Activated B cell treated with CpG ODN at 0.5 μM for 24 hours (primary cell): ENCODE results near the gene ARHGAP42. TPM values are rescaled to one million over a fixed set of nuclear protein-coding genes. Genes with fewer than 3 reads are reported as not detected.
"Not testable (repeated sequence)": the region's sequence is repeated elsewhere in the genome, so short reads cannot be mapped to it uniquely, and the experiment has no call there.

Experiments used
- ATAC-seq: fragments of 200-7000 bp; cut with Tn5 transposase; one replicate; pipeline ENCODE4 v1.10.0; 2021; ENCODE audit warnings: low read depth, mild to moderate bottlenecking, moderate library complexity
- CTCF ChIA-PET: fragments of 350-600 bp; sonication (Branson Sonifier 250); formaldehyde crosslinking; loops from one replicate; lab custom pipeline; 2021; ENCODE audit warnings: antibody characterized with exemption; lab: Charles Lee
- POLR2A ChIA-PET: fragments of 350-600 bp; sonication (Branson Sonifier 250); formaldehyde crosslinking; loops from one replicate; lab custom pipeline; 2021; ENCODE audit warnings: antibody characterized with exemption; lab: Charles Lee
- DNase-seq: peaks from one replicate; pipeline ENCODE4 v3.0.0; 2022
- H3K27ac Mint-ChIP-seq: one replicate; pipeline ENCODE4 v1.8.0; 2020; ENCODE audit warnings: mixed read lengths
- H3K27me3 Mint-ChIP-seq: one replicate; pipeline ENCODE4 v1.8.0; 2021; ENCODE audit warnings: mixed read lengths
- H3K36me3 Mint-ChIP-seq: one replicate; pipeline ENCODE4 v1.8.0; 2021; ENCODE audit warnings: low read depth, mixed read lengths
- H3K4me1 Mint-ChIP-seq: one replicate; pipeline ENCODE4 v1.8.0; 2021; ENCODE audit warnings: mixed read lengths
- H3K4me3 Mint-ChIP-seq: one replicate; pipeline ENCODE4 v1.8.0; 2020; ENCODE audit warnings: mild to moderate bottlenecking, mixed read lengths
- H3K9me3 Mint-ChIP-seq: one replicate; pipeline ENCODE4 v1.8.0; 2020; ENCODE audit warnings: mixed read lengths
- intact Hi-C: fragments of 100-400 bp; cut with micrococcal nuclease; formaldehyde crosslinking; loops from one replicate; pipeline ENCODE4 v1.15.1; 2024
- total RNA-seq: library from RNA; stranded (reverse); gene quantifications from 2 replicates; pipeline ENCODE4 v1.2.3, GENCODE V29; 2022
- TF ChIP-seq, protein P1 (sequence below): fragments of 200-600 bp; IDR thresholded peaks from one replicate; pipeline ENCODE4 v1.8.0; 2022; ENCODE audit warnings: antibody characterized with exemption, mild to moderate bottlenecking

ARHGAP42 gene
- total RNA-seq, 1 donor from 2014 or later = 4.9 TPM

DNA sequence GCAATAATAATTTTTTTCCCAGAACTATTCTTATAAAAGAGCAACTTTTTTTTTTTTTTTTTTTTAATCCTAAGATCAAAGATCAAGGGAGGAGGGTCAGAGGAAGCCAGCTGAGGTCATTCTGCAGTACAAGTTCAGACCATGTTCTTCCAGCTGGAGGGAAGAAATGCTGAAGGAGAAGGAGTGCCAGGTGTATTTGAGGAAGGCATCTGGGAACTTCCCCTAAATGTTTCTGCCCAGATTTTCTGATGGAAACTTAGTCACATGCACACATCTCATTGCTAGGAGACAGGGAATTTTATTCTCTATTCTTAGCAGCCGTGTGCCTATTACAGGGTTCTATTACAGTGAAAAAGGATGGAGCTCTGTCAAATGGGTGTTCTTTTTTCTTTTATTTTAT lies 208.4 kb downstream of the ARHGAP42 start:
- ATAC-seq = no peak
- Mint-ChIP-seq H3K27me3 (peaks cover 1% of the 10 kb centered on the region), H3K9me3 (no peaks in the 10 kb centered on the region), H3K36me3 (no peaks in the 10 kb centered on the region), H3K4me1 (no peaks in the 10 kb centered on the region), H3K4me3 (no peak overlapping the region), H3K27ac (no peak overlapping the region)
- TF ChIP-seq, protein P1, sequence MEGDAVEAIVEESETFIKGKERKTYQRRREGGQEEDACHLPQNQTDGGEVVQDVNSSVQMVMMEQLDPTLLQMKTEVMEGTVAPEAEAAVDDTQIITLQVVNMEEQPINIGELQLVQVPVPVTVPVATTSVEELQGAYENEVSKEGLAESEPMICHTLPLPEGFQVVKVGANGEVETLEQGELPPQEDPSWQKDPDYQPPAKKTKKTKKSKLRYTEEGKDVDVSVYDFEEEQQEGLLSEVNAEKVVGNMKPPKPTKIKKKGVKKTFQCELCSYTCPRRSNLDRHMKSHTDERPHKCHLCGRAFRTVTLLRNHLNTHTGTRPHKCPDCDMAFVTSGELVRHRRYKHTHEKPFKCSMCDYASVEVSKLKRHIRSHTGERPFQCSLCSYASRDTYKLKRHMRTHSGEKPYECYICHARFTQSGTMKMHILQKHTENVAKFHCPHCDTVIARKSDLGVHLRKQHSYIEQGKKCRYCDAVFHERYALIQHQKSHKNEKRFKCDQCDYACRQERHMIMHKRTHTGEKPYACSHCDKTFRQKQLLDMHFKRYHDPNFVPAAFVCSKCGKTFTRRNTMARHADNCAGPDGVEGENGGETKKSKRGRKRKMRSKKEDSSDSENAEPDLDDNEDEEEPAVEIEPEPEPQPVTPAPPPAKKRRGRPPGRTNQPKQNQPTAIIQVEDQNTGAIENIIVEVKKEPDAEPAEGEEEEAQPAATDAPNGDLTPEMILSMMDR = no peak
- intact Hi-C loops = no loop called here
- ChIA-PET POLR2A (no interaction called here), CTCF (interaction anchor here (0.7 kb wide), 1 partner anchor 37 kb away, joined by 4 read pairs; no protein-coding TSS in a partner anchor)
- no peak for DNase-seq

DNA sequence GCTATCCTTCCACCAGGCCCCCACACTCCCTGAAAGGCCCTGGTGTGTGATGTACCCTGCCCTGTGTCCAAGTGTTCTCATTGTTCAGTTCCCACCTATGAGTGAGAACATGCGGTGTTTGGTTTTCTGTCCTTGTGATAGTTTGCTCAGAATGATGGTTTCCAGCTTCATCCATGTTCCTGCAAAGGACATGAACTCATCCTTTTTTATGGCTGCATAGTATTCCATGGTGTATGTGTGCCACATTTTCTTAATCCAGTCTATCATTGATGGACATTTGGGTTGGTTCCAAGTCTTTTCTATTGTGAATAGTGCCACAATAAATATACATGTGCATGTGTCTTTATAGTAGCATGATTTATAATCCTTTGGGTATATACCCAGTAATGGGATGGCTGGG lies 208.9 kb downstream of the ARHGAP42 start:
- DNase-seq, H3K4me3 Mint-ChIP-seq, ATAC-seq, POLR2A ChIA-PET, H3K27me3 Mint-ChIP-seq, H3K9me3 Mint-ChIP-seq, H3K27ac Mint-ChIP-seq, H3K4me1 Mint-ChIP-seq, H3K36me3 Mint-ChIP-seq, intact Hi-C loops: not testable (repeated sequence)
- CTCF ChIA-PET = interaction anchor here (0.7 kb wide), 1 partner anchor 36 kb away, joined by 4 read pairs; no protein-coding TSS in a partner anchor

GRCh38 chr11:100901471-100901870 lies 214.4 kb downstream of the ARHGAP42 start:
- H3K36me3 Mint-ChIP-seq, H3K9me3 Mint-ChIP-seq, intact Hi-C loops, H3K27me3 Mint-ChIP-seq, POLR2A ChIA-PET, H3K4me1 Mint-ChIP-seq, DNase-seq, CTCF ChIA-PET, H3K4me3 Mint-ChIP-seq, ATAC-seq, H3K27ac Mint-ChIP-seq: not testable (repeated sequence)

DNA sequence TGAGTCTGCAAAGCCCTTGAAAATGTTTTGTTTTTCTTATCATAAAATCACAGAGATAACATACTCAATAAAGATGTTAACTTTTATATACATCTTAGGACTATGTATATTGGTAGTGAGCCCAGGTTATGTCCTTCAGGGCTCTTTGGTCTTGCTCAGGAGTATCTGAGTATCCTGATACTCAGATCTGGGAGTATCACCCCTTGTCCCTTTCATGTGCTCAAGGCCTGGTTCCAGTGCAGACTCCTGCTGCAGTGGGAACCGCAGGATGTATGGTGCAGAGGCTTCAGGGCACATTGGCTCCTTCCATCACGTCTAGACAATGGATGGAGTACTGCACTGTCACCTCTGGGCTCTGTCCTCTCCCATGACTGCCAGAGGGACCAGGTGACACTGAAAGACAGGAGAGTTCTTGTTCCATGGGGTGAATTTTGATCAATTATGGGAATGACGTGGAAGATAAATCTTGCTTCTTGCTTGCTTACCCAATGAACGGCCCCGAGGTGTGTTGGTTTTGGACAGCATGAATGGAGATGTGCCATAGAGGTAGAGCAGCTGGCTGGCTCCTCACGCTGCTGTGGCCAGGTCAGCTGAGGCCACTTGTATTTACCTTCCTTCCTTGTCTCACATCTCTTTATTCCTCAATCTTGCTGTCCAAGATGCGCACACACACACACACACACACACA lies 215.5 kb downstream of the ARHGAP42 start:
- no peak overlapping the region for H3K27ac Mint-ChIP-seq
- H3K9me3 Mint-ChIP-seq = no peaks in the 10 kb centered on the region
- intact Hi-C loops = no loop called here
- H3K36me3 Mint-ChIP-seq = no peaks in the 10 kb centered on the region
- TF ChIP-seq, protein P1 = no peak
- H3K4me1 Mint-ChIP-seq = no peaks in the 10 kb centered on the region
- ChIA-PET CTCF (no interaction called here), POLR2A (no interaction called here)
- DNase-seq (no peak), ATAC-seq (no peak)
- peaks cover 1% of the 10 kb centered on the region for H3K27me3 Mint-ChIP-seq
- no peak overlapping the region for H3K4me3 Mint-ChIP-seq

GRCh38 chr11:100903284-100903683 lies 216.2 kb downstream of the ARHGAP42 start:
- Mint-ChIP-seq H3K4me3 (no peak overlapping the region), H3K4me1 (no peaks in the 10 kb centered on the region), H3K27ac (no peak overlapping the region), H3K9me3 (no peaks in the 10 kb centered on the region), H3K36me3 (no peaks in the 10 kb centered on the region), H3K27me3 (peaks cover 1% of the 10 kb centered on the region)
- ATAC-seq (no peak), DNase-seq (no peak)
- TF ChIP-seq, protein P1 = no peak
- POLR2A ChIA-PET = no interaction called here
- intact Hi-C loops = no loop called here
- CTCF ChIA-PET = no interaction called here

DNA sequence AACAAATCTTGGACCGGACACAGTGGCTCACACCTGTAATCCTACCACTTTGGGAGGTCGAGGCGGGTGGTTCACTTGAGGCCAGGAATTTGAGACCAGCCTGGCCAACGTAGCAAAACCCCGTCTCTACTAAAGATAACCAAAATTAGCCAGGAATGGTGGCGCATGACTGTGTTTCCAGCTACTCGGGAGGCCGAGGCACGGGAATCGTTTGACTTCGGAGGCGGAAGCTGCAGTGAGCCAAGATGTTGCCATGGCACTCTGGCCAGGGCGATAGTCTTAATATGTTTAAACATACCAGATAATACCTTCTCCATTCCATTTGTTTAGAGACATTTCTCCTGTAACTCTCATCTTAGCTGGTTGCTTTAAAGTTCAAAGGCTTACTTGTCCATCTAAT lies 218.6 kb downstream of the ARHGAP42 start:
- DNase-seq (no peak), ATAC-seq (no peak)
- ChIA-PET CTCF (no interaction called here), POLR2A (no interaction called here)
- H3K4me1 Mint-ChIP-seq = peaks cover 15% of the 10 kb centered on the region
- intact Hi-C loops = no loop called here
- H3K9me3 Mint-ChIP-seq = no peaks in the 10 kb centered on the region
- TF ChIP-seq, protein P1 = no peak
- H3K27me3 Mint-ChIP-seq = no peaks in the 10 kb centered on the region
- no peak overlapping the region for H3K27ac Mint-ChIP-seq
- no peak overlapping the region for H3K4me3 Mint-ChIP-seq
- no peaks in the 10 kb centered on the region for H3K36me3 Mint-ChIP-seq
